GM12891 (cell line): ENCODE data around the gene ING3.

Experiments
- POLR2A ChIP-seq: IDR thresholded peaks from 2 replicates; pipeline ENCODE4 v1.6.1; 2011; ENCODE audit warnings: low read depth, low read length, control low read depth
- POLR2AphosphoS5 ChIP-seq: IDR thresholded peaks from 2 replicates; pipeline ENCODE4 v1.6.1; 2011; ENCODE audit warnings: low read depth, low read length, control low read depth

- no peak for TF ChIP-seq POLR2AphosphoS5
- no peak for TF ChIP-seq POLR2A
Measured at GRCh38 chr7:120991161-120991560, 40.6 kb downstream of the ING3 start.
